ENCODE results near the gene TRPM8.
A peak's percentile ranks its signal among the peaks of the same experiment; 100 is the strongest.

TRPM8 gene

DNA sequence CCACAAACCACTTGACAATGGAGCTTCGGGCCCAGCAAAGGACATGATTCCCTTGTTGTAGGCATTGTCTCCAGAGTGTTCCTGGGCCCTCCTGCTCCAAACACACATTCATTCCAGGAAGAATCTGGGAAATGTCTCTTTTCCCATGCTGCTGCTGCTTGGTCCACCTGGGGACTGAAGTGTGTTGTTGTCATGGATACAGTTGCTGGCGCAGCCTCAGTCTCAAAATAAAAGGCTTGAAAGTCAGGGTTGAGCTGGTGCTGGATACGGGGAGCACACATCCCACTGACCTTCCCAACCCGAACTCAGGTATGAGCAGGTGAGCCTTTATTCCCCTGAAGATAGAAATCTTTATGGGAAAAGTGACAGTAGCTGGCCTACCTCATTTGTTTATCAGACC, 102.7 kb downstream of the TRPM8 start:
- no peaks in the 10 kb centered on the region for H4K20me1 ChIP-seq
- no peaks in the 10 kb centered on the region for H3K27me3 ChIP-seq
- TF ChIP-seq Cebpa-rat (IDR thresholded peaks at IDR 0.05): no peak
- H3K4me1 ChIP-seq: peaks cover 0 to 21% (median 9%) of the 10 kb centered on the region in 10 experiments; a peak in 15 of 20 replicates
- H3K9me3 ChIP-seq (replicated peaks in 1 of 11): peaks cover 13 to 46% (median 38%) of the 10 kb centered on the region in 11 experiments
- H3K9ac ChIP-seq: no peak overlapping the region
- no peaks in the 10 kb centered on the region for H3K36me3 ChIP-seq
- H3K27ac ChIP-seq: no peak overlapping the region
- H3K4me2 ChIP-seq: no peak overlapping the region
- H3K4me3 ChIP-seq: no peak overlapping the region

- Histone ChIP-seq H3K9me3 (replicated peaks in 1 of 11) (peaks cover 13 to 46% (median 38%) of the 10 kb centered on the region in 11 experiments), H4K20me1 (no peaks in the 10 kb centered on the region), H3K27ac (no peak overlapping the region), H3K4me3 (no peak overlapping the region), H3K4me1 (peaks cover 0 to 25% (median 13%) of the 10 kb centered on the region in 10 experiments; a peak in 15 of 20 replicates), H3K9ac (no peak overlapping the region), H3K4me2 (no peak overlapping the region), H3K36me3 (no peaks in the 10 kb centered on the region), H3K27me3 (no peaks in the 10 kb centered on the region)
- no peak for TF ChIP-seq Cebpa-rat (IDR thresholded peaks at IDR 0.05)
Measured at GRCh38 chr2:234020332-234020731, 103.2 kb downstream of the TRPM8 start.

DNA sequence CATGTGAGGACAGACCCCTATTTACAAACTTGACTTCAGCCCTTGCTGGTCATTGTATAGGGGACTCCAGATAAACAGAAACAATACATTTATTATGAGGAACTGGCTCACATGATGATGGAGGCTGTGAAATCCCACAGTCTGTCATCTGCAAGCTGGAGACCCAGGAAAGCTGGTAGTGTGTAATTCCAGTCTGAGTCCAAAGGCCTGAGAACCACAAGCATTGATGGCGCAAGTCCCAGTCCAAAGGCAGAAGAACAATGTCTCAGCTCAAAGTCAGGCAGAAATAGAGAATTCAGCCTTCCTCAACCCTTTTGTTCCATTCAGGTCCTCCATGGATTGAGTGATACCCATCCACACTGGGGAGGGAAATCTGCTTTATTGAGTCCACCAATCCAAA, 105.3 kb downstream of the TRPM8 start:
- no peaks in the 10 kb centered on the region for H3K36me3 ChIP-seq
- no peak for TF ChIP-seq Cebpa-rat (IDR thresholded peaks at IDR 0.05)
- H3K4me1 ChIP-seq: peaks cover 17 to 33% (median 31%) of the 10 kb centered on the region in 10 experiments
- H3K9ac ChIP-seq: no peak overlapping the region
- no peak overlapping the region for H3K27ac ChIP-seq
- no peaks in the 10 kb centered on the region for H3K27me3 ChIP-seq
- no peaks in the 10 kb centered on the region for H4K20me1 ChIP-seq
- peaks cover 13 to 46% (median 38%) of the 10 kb centered on the region in 11 experiments for H3K9me3 ChIP-seq (replicated peaks in 1 of 11)
- H3K4me3 ChIP-seq: no peak overlapping the region
- H3K4me2 ChIP-seq: no peak overlapping the region

DNA sequence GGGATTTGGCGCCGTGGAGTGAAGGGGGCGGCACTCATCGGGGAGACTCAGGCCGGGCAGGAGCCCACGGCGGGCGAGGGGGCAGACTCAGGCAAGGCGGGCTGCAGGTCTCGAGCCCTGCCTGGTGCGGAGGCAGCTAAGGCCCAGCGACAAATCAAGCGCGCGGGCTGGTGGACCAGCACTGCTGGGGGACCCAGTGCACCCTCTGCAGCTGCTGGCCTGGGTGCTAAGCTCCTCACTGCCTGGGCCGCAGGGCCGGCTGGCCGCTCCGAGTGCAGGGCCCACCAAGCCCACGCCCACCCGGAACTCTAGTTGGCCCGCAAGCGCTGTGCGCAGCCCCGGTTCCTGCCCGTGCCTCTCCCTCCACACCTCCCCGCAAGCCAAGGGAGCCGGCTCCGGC, 107.1 kb downstream of the TRPM8 start:
- H3K4me2 ChIP-seq: peak overlapping the region in 8 of 11 experiments; percentile 81 to 97 (median 89); a peak in 13 of 22 replicates
- H3K9me3 ChIP-seq (replicated peaks in 1 of 11): peaks cover 13 to 53% (median 38%) of the 10 kb centered on the region in 11 experiments
- no peaks in the 10 kb centered on the region for H3K27me3 ChIP-seq
- no peaks in the 10 kb centered on the region for H4K20me1 ChIP-seq
- TF ChIP-seq Cebpa-rat (IDR thresholded peaks at IDR 0.05): no peak
- no peak overlapping the region for H3K9ac ChIP-seq
- peak overlapping the region in 1 of 11 experiments; percentile 22; a peak in 1 of 22 replicates for H3K27ac ChIP-seq
- no peak overlapping the region for H3K4me3 ChIP-seq
- no peaks in the 10 kb centered on the region for H3K36me3 ChIP-seq
- peaks cover 17 to 44% (median 40%) of the 10 kb centered on the region in 10 experiments for H3K4me1 ChIP-seq

GRCh38 chr2:234025466-234025865, 108.3 kb downstream of the TRPM8 start:
- H3K4me2 ChIP-seq: peak overlapping the region; percentile 75 to 97 (median 87)
- peak overlapping the region; percentile 39 to 64 (median 52); a peak in 17 of 20 replicates for H3K4me3 ChIP-seq
- TF ChIP-seq Cebpa-rat (IDR thresholded peaks at IDR 0.05): no peak
- peak overlapping the region in 8 of 11 experiments; percentile 7 to 69 (median 47); a peak in 9 of 22 replicates for H3K27ac ChIP-seq
- H3K36me3 ChIP-seq: no peaks in the 10 kb centered on the region
- H3K9ac ChIP-seq: peak overlapping the region in 10 of 11 experiments; percentile 8 to 70 (median 65); a peak in 16 of 22 replicates
- H3K27me3 ChIP-seq: no peaks in the 10 kb centered on the region
- H3K9me3 ChIP-seq (replicated peaks in 1 of 11): peaks cover 13 to 53% (median 38%) of the 10 kb centered on the region in 11 experiments
- no peaks in the 10 kb centered on the region for H4K20me1 ChIP-seq
- H3K4me1 ChIP-seq: peaks cover 17 to 46% (median 40%) of the 10 kb centered on the region in 10 experiments

- Histone ChIP-seq H3K9me3 (replicated peaks in 1 of 11) (peaks cover 13 to 49% (median 37%) of the 10 kb centered on the region in 11 experiments), H3K9ac (peak overlapping the region in 10 of 11 experiments; percentile 8 to 70 (median 65); a peak in 16 of 22 replicates), H3K27me3 (no peaks in the 10 kb centered on the region), H3K4me2 (peak overlapping the region; percentile 75 to 97 (median 87)), H3K4me3 (peak overlapping the region; percentile 39 to 64 (median 52); a peak in 17 of 20 replicates), H4K20me1 (no peaks in the 10 kb centered on the region), H3K4me1 (peaks cover 17 to 51% (median 40%) of the 10 kb centered on the region in 10 experiments), H3K27ac (peak overlapping the region in 7 of 11 experiments; percentile 18 to 69 (median 52); a peak in 10 of 22 replicates), H3K36me3 (no peaks in the 10 kb centered on the region)
- no peak for TF ChIP-seq Cebpa-rat (IDR thresholded peaks at IDR 0.05)
Measured at GRCh38 chr2:234025891-234026401, 108.8 kb downstream of the TRPM8 start.

GRCh38 chr2:234026693-234027254, 109.6 kb downstream of the TRPM8 start:
- Histone ChIP-seq H3K27me3 (no peaks in the 10 kb centered on the region), H4K20me1 (no peaks in the 10 kb centered on the region), H3K4me2 (peak overlapping the region; percentile 43 to 97 (median 87); a peak in 21 of 22 replicates), H3K9ac (peak overlapping the region in 1 of 11 experiments; percentile 70; a peak in 1 of 22 replicates), H3K36me3 (no peaks in the 10 kb centered on the region), H3K4me3 (no peak overlapping the region), H3K27ac (no peak overlapping the region), H3K9me3 (replicated peaks in 1 of 11) (peaks cover 13 to 46% (median 35%) of the 10 kb centered on the region in 11 experiments), H3K4me1 (peaks cover 17 to 52% (median 40%) of the 10 kb centered on the region in 10 experiments)
- TF ChIP-seq Cebpa-rat (IDR thresholded peaks at IDR 0.05): no peak

DNA sequence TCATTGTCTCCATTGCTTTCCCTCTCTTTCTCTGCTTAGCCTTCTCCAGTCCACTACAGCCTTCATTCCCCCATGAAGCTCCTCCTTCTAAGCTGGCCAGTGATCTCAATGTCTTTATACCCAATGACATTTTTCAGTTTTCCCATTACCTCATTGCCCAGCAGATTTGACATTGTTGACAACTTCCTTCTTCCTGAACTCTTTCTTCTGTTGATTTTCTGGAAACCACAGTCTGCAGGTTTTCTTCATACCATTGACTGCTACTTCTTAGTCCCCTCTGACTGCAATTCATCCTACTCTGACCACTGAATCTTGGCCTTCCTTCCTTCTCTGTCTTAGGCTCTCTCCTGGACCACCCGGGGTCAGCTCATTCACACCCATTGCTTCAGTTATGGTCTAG, 110.5 kb downstream of the TRPM8 start:
- Histone ChIP-seq H4K20me1 (no peaks in the 10 kb centered on the region), H3K9ac (no peak overlapping the region), H3K4me1 (peaks cover 17 to 60% (median 45%) of the 10 kb centered on the region in 10 experiments), H3K4me3 (no peak overlapping the region; a peak in 1 of 20 replicates), H3K4me2 (peak overlapping the region in 10 of 11 experiments; percentile 43 to 97 (median 88); a peak in 17 of 22 replicates), H3K36me3 (no peaks in the 10 kb centered on the region), H3K27me3 (no peaks in the 10 kb centered on the region), H3K9me3 (replicated peaks in 1 of 11) (peaks cover 13 to 45% (median 34%) of the 10 kb centered on the region in 11 experiments), H3K27ac (no peak overlapping the region)
- TF ChIP-seq Cebpa-rat (IDR thresholded peaks at IDR 0.05): no peak

DNA sequence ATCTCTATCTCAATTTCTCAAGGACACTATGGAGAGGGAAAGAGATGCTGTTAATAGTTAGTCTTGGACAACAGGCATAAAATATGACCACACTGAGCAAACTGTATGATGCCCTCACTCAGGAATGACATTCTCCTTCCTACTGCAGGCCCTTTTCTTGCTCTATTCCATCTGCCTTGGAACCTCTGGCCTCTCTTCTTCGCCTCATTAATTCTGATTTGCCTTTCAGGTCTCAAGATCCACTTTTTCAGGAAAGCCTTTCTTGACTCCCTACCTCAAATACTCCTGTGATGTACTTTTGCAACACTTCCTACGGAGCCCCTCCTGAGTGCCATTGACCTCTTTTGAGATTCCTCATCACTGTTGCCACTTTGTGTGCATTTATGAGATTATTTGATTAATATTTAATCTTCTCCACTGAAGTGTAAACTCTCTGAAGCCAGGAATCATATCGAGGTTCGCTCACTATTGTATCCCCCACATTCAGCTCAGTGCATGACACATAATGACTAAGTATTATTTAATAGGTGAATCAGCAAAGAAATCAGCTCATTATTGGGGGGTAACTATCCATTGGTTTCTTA, 112.1 kb downstream of the TRPM8 start:
- Histone ChIP-seq H3K9me3 (replicated peaks in 1 of 11) (peaks cover 16 to 45% (median 34%) of the 10 kb centered on the region in 11 experiments), H3K27ac (no peak overlapping the region), H3K4me2 (no peak overlapping the region), H3K36me3 (peaks cover 0 to 7% (median 0%) of the 10 kb centered on the region in 11 experiments; a peak in 2 of 22 replicates), H3K9ac (no peak overlapping the region), H3K4me1 (peaks cover 17 to 63% (median 48%) of the 10 kb centered on the region in 10 experiments), H3K27me3 (no peaks in the 10 kb centered on the region), H4K20me1 (no peaks in the 10 kb centered on the region), H3K4me3 (no peak overlapping the region)
- no peak for TF ChIP-seq Cebpa-rat (IDR thresholded peaks at IDR 0.05)
